ENCODE measurements around the gene METTL22.

METTL22 gene

GRCh38 chr16:8591451-8591850 lies 30.0 kb upstream of the METTL22 start:
- DNase-seq (ENCODE audit: low read depth in 1 of 2, low spot score in 1 of 2): no peak

- no peak for DNase-seq (ENCODE audit: low read depth in 1 of 2, low spot score in 1 of 2)
Observed at GRCh38 chr16:8594149-8594666, 27.3 kb upstream of the METTL22 start.

GRCh38 chr16:8595783-8596182 lies 25.7 kb upstream of the METTL22 start:
- no peak for DNase-seq (ENCODE audit: low read depth in 1 of 2, low spot score in 1 of 2)

GRCh38 chr16:8596581-8596980 lies 24.9 kb upstream of the METTL22 start:
- DNase-seq (ENCODE audit: low read depth in 1 of 2, low spot score in 1 of 2): no peak

- no peak for DNase-seq (ENCODE audit: low read depth in 1 of 2, low spot score in 1 of 2)
Observed at GRCh38 chr16:8600144-8600775, 21.2 kb upstream of the METTL22 start.

GRCh38 chr16:8605554-8605953 lies 15.9 kb upstream of the METTL22 start:
- DNase-seq (ENCODE audit: low read depth in 1 of 2, low spot score in 1 of 2): no peak

- DNase-seq (ENCODE audit: low read depth in 1 of 2, low spot score in 1 of 2): no peak
Observed at GRCh38 chr16:8607214-8607613, 14.3 kb upstream of the METTL22 start.

- no peak for DNase-seq (ENCODE audit: low read depth in 1 of 2, low spot score in 1 of 2)
Observed at GRCh38 chr16:8611122-8611521, 10.4 kb upstream of the METTL22 start.

- no peak for DNase-seq (ENCODE audit: low read depth in 1 of 2, low spot score in 1 of 2)
Observed at GRCh38 chr16:8611886-8612600, 9.5 kb upstream of the METTL22 start.

GRCh38 chr16:8614435-8615029 lies 7.0 kb upstream of the METTL22 start:
- DNase-seq (ENCODE audit: low read depth in 1 of 2, low spot score in 1 of 2): no peak

- no peak for DNase-seq (ENCODE audit: low read depth in 1 of 2, low spot score in 1 of 2)
Observed at GRCh38 chr16:8619671-8620370, 1.7 kb upstream of the METTL22 start.

- no peak for DNase-seq (ENCODE audit: low read depth in 1 of 2, low spot score in 1 of 2)
Observed at GRCh38 chr16:8620535-8620934, 963 bp upstream of the METTL22 start.

GRCh38 chr16:8621222-8621571 lies 301 bp upstream of the METTL22 start:
- DNase-seq (ENCODE audit: low read depth in 1 of 2, low spot score in 1 of 2): no peak

GRCh38 chr16:8622315-8622656 lies 788 bp downstream of the METTL22 start:
- no peak for DNase-seq (ENCODE audit: low read depth in 1 of 2, low spot score in 1 of 2)

GRCh38 chr16:8623634-8624033 lies 2.1 kb downstream of the METTL22 start:
- no peak for DNase-seq (ENCODE audit: low read depth in 1 of 2, low spot score in 1 of 2)

- DNase-seq (ENCODE audit: low read depth in 1 of 2, low spot score in 1 of 2): no peak
Observed at GRCh38 chr16:8625491-8626087, 4.1 kb downstream of the METTL22 start.

GRCh38 chr16:8626946-8627345 lies 5.4 kb downstream of the METTL22 start:
- no peak for DNase-seq (ENCODE audit: low read depth in 1 of 2, low spot score in 1 of 2)

GRCh38 chr16:8627456-8627855 lies 6.0 kb downstream of the METTL22 start:
- no peak for DNase-seq (ENCODE audit: low read depth in 1 of 2, low spot score in 1 of 2)

- DNase-seq (ENCODE audit: low read depth in 1 of 2, low spot score in 1 of 2): no peak
Observed at GRCh38 chr16:8628981-8629725, 7.7 kb downstream of the METTL22 start.

GRCh38 chr16:8630255-8630953 lies 8.9 kb downstream of the METTL22 start:
- DNase-seq (ENCODE audit: low read depth in 1 of 2, low spot score in 1 of 2): no peak

All from activated CD4-positive, alpha-beta T cell treated with anti-CD3 and anti-CD28 coated beads, Interleukin-2, amount 50 U/mL, for 24 hours (primary cell).